IPS DF 4.7 (cell line): ENCODE data around the gene HOXB5.

Source experiments
- DNase-seq: peaks from one replicate; pipeline ENCODE4 v3.0.0-alpha.2; 2013; ENCODE audit warnings: low spot score; ENCODE audit errors: extremely low read depth

The HOXB5 gene

DNA sequence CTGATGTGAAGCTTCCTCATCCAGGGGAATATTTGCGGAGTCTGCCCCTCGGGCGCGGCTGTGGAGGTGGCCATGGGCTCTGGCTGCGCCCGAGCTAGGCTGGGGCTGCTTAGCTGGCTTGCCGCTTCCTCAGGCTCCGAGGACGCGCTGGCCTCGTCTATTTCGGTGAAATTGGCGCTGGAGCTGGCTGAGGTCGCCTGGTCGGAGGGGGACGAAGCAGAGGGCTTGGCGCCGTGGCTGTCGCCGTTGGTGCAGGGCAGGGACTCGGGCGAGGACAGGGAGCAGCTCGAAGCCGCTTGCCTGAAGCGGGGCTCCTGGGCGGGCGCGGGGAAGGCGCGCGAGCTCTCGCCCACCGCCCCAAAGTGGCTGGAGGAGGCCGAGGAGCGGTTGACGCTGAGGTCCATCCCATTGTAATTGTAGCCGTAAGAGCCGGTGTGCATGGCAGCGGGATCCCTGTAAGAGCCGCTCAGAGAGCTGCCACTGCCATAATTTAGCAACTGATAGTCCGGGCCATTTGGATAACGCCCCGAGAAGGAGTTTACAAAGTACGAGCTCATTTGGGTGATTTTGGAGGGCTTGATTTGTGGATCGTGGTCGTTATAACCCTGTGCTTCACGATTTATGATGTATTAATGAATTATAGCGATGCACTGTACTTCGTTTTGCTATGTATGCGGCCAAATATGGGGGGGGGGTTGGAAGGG lies at the start of gene HOXB5:
HOXB5 (minus strand) TSS at position 654 of the 704 bp plus-strand sequence; CDS start at position 557, 97 bp downstream.
- DNase-seq = no peak

DNA sequence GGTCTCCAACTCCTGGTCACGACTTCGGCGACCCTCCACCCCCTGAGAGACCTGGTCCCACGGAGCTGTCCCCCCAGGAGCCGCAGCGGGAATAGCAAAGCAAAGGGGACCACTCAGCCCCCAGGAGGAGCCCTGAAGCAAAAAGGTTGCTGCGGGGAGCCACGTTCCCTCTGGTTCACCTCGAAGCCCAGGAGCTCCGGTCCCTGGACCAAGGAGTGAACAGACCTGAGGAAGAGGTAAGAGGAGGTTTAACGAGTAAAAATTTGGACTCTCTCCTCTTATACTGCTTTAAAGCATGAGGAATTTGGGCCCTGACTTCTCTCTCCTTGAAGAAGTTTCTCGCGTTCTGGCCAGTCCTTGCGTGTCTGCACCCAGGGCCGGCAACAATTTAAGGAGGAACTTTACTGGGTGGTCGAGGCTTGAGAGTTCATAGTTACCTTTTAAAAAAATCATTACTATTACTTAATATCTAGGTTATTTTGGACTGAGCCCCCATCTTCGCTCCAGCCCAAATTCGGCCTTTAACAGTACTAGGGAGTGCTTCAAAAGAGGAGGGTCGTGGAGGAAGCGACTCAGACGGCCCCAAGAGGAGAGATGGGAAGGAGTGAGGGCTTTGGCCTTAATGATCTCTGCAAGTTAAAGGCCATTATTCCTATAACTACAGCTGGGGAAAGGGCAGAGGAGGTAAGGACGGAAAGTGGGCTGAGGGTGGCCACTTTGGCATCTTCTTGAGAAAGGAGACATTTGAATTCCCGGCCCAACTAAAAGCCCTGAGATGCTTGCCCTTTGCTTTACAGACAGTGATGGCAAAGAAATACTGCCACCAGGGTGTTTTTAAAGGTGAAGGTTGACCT lies 49.5 kb upstream of the HOXB5 start:
- no peak for DNase-seq

DNA sequence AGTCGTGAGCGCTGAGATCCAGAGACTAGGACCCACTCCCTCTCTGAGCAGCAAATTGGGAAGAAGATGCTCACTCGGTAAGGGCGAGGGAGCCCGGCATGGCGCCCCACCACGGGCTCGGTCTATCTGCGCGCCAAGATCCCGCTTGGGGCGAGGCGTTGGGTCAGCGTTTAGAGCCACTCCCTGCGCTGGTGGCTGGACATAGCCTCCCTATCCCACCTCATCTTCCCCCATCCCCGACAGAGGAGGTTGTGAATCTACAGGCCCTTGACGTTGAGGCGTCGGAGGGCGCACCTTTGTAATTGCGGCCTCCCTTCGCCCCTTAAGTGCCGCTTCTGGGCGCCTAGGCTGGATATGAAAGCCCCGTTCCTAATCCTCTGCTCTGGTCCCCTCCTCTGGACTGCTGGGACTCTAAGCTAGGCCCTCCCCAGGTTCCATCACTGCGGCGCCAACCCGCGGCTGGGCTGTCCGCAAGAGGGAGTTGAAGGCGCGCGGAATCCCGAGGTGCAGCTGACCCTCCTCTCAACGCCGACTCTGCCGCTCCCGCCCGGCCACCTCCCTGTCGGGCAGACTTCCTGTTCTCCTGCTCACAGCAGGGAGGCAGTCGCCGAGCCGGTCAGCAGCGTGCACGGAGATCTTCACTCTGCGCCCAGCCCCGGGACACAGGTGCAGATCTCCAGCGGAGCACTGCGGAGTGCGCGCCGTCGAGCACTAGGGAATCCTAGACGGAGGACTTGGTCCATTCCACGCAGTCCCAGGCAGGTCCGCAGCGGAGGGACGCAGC lies 48.7 kb upstream of the HOXB5 start:
- DNase-seq = no peak

DNA sequence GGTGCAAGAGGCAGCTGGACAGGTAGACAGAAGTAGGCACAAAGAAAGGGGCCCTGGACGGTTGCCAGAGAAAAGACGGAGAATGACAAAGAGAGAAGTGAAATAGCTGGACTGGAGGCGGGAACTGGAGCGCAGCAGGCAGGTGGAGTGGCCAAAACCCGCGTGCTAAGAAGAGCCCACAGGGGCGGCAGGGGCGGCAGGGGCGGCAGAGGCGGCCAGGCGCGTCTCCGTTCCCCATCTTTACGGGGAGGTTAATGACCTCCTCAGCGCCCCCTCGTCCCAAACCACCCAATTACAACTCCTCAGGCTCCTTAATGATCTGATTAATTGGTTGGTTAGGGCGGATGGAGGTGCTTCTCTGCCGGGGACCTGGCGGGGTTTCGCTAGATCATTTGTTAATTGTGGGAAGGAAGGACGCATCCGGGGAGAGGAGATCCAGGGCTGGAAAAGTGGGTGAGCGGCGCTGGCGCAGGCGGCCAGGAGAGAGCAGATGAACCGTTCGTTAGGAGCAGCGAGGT lies 48.0 kb upstream of the HOXB5 start:
- no peak for DNase-seq

DNA sequence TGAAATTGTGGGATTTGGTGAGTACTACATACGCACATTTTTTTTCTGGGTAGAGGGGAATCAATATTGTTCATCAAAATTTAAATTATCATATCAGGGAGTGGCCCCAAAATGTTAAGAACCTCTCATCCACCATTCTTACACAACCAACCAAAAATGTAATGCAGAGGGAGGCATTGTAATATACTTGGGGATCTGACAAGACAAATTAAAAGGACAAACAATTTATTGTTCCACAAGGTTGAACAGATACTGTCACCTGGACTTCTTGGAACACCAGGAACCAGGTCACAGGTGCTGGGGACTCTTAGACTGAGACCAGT lies 47.2 kb upstream of the HOXB5 start:
- no peak for DNase-seq

DNA sequence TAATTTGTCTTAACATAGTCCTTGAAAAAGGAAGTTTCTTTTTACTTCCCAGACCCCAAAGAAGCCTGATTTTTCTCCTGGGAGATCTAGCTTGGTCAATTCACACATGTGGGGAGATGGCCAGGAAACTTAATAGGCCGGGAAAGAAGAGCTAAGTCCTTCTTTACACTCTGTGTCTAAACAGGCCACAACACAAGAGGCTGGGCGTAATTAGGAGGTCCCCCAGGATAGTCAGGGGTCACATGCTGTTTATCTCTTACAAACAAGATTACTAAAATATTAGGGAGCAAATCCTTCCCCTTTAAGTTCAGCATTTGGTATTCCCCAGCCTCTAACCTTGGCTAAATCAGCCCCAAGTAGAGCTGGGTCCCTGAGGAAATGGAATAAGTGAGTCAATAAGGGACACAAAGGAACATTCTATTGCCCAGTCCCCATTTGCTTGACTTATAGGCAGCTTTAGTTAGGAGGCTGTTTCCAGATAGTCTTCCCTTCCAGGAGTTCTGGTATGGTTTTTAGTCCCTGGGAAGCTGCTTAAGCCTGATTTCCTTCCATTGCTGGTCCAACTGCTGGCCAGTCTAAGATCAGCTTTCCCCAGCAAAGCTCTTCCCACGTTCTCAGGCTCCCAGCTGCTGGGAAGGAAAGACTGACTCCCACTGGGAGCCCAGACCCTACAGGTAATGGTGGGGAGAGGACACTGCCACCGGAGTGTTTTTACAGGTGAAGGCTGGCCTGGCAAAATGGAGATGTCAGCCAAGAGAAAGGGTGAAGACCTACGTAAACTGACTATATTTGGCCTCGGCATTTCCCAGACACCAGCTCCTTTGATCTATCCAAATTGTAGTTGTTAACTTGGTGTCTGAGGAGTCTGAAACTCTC lies 46.6 kb upstream of the HOXB5 start:
- DNase-seq = no peak

DNA sequence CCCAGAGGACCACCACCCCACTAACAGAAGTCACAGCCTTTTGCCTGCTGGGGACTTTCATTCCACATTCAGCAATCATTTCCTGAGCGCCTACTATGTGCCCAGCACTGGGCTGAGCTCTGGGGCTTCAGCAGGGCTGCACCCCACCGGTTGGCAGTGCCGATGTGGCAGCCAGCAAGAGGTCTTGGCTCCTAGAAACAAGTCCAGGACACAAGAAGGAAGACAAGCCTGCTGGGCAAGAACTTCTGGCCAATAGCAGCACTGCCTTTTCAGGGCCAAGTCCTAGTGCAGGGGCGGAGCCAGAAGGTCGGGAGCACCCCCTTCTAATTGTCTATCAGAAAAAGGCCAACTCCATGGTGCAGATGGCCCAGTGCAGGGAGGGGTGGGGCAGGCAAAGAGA lies 45.6 kb upstream of the HOXB5 start:
- DNase-seq = no peak

DNA sequence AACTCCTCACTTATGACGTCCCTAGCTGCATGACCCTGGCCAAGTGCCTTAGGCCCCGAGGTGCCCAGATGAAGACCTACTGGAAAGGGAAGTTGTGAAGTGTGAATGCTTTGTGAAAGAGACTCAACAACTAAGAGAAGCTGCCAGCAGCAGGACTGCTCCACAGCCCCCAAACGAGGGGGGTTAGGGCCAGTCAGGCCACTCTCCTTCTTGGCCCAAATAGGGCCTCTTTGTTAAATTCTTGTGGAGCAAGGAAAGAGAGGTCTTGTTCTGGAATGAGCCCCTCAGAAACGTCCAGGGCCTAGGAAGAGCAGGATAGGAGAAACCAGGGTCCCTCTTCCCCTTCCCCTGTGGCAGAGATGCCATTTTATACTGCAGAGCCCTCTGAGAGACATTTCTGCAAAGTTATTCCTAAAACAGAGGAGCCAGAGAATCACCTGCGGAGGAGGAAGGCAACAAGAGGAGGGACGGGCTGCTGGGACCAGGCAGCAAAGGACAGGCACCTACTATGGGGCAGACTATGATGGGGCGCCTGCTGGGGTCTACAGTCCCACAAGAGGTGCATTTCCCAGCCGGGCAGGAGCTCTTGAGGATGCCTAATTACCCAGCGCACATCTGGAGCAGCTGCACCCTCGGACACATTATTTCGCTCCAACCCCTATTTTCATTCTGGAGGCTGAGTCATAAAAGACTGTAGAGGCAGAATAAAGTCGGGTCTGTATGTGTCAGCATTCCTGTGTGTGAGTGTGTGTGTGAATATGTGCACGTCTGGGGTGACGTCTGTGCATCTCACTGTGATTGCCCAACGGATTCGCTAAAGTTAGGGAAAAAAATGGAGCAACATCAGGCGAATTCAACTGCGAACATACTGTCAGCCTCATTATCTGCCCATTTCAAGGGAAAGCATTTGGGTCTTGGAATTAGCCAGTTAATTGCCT lies 44.0 kb upstream of the HOXB5 start:
- no peak for DNase-seq

DNA sequence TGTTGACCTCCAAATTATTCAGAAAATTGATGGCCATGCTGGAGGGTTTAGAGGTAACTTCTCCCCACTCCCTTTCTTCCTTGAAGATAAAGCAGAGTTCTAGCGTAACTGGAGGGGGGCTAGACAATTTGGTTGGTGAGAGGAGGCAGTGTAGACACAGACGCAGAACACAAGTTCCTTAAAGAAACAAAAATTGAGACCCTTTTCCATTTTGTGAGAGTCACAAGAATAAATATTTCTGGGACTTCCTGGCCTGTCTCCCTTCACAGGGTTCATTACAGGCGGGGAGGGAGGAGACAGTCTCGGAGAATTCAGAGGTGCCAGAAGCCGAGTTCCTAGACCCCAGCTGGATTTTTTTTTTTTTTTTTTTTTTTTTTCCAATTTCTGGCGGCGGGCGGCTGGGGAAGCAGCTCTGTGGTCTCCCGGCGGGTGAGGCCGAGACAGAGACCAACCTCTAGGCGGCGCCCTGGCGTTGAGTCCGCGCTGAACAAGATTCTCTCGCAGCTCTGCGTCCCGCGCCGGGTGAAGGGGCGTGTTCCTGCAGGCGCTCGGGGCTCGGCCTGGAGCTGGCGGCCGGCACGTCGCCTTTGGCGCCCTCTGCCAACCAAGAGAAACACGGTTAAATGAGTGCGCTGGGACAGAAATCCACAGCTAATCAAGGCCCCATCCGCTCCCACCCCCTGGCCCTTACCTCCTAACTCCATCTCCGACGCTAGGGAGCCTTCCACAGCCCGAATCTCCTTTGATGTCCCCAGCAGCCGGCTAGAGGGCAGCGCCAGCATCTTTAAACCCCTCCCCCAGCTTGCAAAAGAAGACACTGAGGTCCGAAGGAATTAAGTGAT lies 42.8 kb upstream of the HOXB5 start:
- DNase-seq = no peak

DNA sequence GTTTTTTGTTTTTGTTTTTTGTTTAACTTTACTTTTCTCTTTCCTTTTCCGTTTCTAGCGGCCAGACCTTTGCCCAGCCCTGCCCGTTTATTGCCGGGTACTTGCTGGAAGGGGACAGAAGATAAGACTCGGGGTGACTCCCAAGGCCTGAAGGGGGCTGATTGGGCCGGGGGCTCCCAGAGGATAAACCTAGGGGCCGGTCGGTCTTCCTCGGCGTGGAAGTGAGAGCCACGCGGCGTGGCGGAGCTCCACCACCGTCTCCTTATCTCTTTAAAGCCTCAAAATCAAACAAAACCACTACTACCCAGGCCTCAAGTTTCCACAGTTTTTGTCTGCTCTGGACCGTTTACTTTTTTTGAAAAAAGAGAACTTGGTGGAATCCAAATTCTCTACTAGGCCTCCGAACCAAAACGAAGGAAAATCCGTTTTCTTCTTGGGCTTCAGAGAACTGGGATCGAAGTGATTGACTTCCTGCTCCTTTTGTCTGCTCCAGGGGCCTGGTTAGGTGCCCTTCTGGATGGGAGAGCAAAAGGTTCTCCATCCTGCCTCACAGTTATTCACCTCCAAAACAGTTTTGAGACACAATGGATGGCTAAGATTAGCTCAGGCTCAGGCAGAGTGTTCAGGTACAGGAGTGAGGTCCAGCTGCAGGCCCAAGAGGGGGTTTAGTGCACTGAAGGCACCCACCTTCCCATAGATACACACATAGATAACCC lies 41.1 kb upstream of the HOXB5 start:
- DNase-seq = no peak

DNA sequence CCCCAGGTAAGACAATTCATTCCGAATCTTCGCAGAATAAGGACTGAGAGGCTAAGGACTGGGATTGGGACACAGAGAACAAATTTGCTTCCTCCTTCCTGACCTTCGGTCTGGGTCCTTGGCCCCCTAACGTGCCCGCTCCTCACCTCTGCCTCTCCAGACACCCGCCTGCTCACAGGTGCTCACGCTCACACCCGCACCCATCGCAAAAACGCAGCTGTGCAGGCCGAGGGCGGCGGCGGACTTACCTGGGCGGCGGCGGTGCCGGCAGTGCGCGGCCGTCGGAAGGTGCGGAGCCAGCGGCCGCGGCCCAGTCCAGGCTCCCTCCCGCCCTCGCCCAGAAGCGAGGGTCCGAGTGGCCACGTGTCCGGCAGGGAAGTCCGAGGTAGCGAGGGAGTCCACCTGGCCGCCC lies 39.7 kb upstream of the HOXB5 start:
- DNase-seq = no peak

DNA sequence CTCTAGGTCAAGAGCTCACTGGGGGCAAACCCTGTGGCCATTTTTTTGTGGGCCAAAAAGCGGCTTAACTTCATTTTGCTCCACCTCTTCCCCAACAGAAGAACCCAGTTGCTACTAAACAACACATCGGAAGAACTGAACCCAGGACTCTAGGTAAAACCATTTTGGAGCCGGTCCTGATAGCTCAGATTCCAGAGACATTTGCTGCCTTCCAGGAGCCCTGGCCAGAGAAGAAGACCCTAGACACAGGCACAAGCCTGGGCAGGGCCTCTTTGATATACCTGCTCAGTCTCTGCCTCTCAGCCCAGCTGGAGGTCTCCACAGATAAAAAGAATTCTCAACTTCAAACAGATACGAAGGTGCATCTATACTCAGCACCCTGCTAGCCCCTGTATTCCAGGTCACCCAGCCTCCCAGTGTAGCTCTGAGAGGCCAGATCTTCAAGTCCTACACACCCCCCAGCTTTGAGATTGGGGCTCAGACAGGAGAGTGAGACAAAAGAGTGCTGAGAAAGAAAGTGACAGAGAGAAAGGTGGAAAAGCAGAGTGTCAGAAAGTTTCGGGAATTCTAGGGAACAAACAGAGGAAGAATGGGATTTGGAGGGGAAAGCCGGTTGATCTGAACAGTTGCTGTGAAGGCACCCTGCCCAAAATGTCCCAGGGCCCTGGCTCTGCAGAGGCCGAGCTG lies 39.1 kb upstream of the HOXB5 start:
- no peak for DNase-seq

DNA sequence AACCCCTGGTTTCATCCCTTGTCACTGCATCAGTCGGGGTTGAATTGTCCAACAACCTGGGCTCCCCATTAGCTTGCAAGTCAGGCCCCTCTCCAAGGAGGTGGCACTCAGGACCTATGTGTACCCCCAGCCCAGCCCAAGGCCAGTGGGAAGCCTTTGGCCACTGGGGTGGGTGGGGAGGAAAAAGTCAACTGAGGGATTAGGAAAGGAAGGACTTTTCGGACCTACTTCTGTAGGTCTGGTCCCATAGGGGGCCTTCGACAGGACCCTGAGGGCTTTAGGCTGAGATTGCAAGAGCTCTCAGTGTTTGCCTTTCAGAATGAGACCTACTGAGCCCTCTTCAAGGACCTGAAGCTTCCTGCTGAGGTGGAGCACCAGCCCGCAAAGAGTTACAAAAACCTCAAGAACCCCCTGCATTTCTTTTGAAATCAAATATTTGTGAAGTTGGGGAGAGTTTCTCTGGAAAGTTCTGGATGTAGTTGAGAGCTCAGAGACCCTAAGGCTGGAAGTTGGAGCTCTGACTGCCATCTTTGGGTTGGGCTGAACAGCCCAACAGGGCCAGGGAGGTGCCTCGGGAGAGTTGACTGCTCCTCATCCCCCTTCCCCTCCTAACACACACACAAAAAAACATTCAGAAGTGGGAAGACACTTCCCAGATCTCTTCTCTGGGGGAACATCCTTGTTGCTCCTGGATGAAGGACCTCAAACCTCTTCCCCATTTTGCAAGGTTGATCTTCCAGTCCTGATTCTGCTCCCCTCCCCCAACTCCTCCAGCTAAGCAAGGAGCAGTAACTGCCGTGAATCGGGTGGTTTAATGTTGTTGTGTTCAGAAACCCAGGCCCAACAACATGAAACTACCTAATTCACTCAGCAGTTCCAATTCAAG lies 38.4 kb upstream of the HOXB5 start:
- no peak for DNase-seq

DNA sequence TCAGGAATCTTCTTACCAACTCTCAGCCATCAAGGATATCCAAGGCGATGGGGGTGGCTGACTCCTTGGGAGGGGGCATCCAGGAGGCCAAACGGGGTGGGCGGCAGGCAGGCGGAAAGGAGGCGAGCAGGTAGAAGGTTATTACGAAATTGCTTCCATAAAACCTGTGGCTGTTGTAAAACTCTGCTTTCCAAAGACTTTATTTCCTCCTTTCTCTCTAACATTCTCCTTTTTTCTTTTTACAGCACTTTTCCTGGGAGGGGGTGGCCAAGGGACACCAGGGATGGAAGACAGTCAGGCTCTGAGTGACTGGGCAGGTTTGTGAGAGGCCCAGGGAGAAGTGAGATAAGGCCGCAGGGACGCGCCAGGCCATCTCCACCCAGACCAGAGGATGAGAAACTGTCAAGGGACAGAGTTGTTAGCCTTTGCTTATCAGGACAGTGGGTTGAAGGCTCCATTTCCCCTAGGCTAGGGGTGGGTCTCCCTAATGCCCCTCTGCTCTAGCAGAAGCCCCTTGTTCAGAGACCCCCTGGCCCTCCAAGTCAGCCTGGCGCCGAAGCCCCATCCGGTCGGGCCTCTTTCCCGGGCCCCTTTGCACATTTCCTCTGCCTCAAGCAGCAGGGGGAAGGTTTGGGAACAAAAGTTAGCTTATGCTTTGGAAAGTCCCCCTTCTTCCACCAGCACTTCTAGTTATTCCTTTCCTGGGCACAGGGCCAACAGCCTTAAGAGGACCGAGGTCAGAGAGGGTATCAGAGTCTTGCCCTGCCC lies 37.5 kb upstream of the HOXB5 start:
- no peak for DNase-seq

DNA sequence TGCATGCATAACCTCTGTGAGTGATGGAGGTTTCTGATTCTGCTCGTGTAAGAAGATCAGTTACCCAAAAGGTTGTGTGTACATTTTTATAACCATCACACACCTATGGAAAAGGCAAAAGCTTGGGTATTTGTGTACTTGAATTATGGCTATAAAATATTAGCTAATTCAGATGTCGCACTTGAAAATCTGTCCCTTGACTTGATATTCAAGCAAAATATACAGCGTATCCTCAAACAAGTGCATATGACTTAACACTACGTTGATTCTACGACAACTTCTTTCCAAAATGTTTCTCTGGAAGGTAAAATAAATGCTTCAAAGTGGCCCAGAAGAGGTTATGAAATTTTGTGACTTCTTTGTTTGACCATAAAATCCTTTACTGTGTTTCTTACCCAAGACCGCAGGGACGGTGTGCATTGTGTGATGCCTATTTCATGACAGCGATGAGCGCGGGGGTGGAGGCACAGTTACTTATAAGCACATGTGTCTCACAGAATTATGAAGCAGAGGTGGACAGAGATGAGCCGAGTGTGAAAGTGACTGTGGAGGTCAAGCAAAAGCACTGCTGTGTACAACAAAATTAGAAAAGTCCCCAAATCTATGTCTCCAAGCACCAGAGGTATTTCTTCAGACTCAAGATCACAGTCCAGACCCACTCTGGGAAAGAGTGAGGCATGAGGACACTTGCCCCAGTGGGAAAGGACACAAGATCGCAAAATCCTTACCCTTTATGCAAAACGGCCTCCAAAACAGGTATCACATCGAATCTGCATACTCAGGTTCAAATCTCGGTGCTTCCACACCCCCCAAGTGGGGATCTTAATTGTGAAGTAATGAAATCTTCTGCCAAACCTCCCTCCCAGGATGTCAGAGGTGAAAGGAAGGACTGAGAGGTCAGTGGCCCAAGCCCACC lies 36.7 kb upstream of the HOXB5 start:
- DNase-seq = no peak
